Natural killer cell (primary cell): ENCODE data around the gene NPC1. TPM values are rescaled to one million over a fixed set of nuclear protein-coding genes. Genes with fewer than 3 reads are reported as not detected.

Experiments used
- ATAC-seq, 3 donors: fragments of 150-1000 bp in 2 of 3; fragments of 200-7000 bp in 1 of 3; cut with Tn5 transposase; 1 replicate in 1 of 3; 2 replicates in 2 of 3; pipeline ENCODE4 v1.10.0; 2021; ENCODE audit warnings: mild to moderate bottlenecking in 2 of 3, moderate library complexity in 2 of 3
- DNase-seq, 2 donors: peaks; one replicate each; pipeline versions ENCODE4 v3.0.0 to v3.0.0-alpha.2; 2013 to 2021; ENCODE audit warnings: mixed read lengths in 1 of 2
- H3K27ac ChIP-seq: one replicate; pipeline ENCODE4 v1.5.1; 2013; ENCODE audit warnings: mild to moderate bottlenecking, low read length
- H3K27me3 ChIP-seq: one replicate; pipeline ENCODE4 v1.6.1; 2013; ENCODE audit warnings: low read length; ENCODE audit not compliant: control insufficient read depth, insufficient read depth
- H3K36me3 ChIP-seq: one replicate; pipeline ENCODE4 v1.6.1; 2013; ENCODE audit warnings: low read length; ENCODE audit not compliant: control insufficient read depth, insufficient read depth
- H3K4me1 ChIP-seq: one replicate; pipeline ENCODE4 v1.6.1; 2013; ENCODE audit warnings: low read length; ENCODE audit not compliant: control insufficient read depth, insufficient read depth
- H3K4me3 ChIP-seq: one replicate; pipeline ENCODE4 v1.5.1; 2013; ENCODE audit warnings: low read length
- H3K9me3 ChIP-seq: one replicate; pipeline ENCODE4 v1.6.1; 2013; ENCODE audit warnings: low read length; ENCODE audit not compliant: control insufficient read depth, insufficient read depth
- H3K27ac Mint-ChIP-seq, 2 donors: one replicate each; pipeline ENCODE4 v1.8.0; 2022; ENCODE audit warnings: mild to moderate bottlenecking in 2 of 2, mixed read lengths in 2 of 2, moderate library complexity in 1 of 2
- H3K27me3 Mint-ChIP-seq, 2 donors: one replicate each; pipeline ENCODE4 v1.8.0; 2022; ENCODE audit warnings: low read depth in 2 of 2, mixed read lengths in 2 of 2
- H3K36me3 Mint-ChIP-seq: one replicate; pipeline ENCODE4 v1.8.0; 2022; ENCODE audit warnings: mixed read lengths
- H3K4me1 Mint-ChIP-seq, 2 donors: one replicate each; pipeline ENCODE4 v1.8.0; 2022; ENCODE audit warnings: mixed read lengths in 2 of 2
- H3K4me3 Mint-ChIP-seq: one replicate; pipeline ENCODE4 v1.8.0; 2022; ENCODE audit warnings: mild to moderate bottlenecking, moderate library complexity, mixed read lengths
- H3K9me3 Mint-ChIP-seq, 2 donors: one replicate each; pipeline ENCODE4 v1.8.0; 2022; ENCODE audit warnings: mixed read lengths in 2 of 2
- WGBS: methylation state at CpG from one replicate; pipeline ENCODE4 v1.1.7; 2013; ENCODE audit warnings: missing lambda C conversion rate; ENCODE audit not compliant: insufficient coverage; 5-methylcytosine and 5-hydroxymethylcytosine counted together
- intact Hi-C: fragments of 100-400 bp; cut with micrococcal nuclease; formaldehyde crosslinking; loops from one replicate; pipeline ENCODE4 v1.14.2; 2022
- total RNA-seq, 4 donors: library from RNA; stranded (reverse); fragments of 120-200 nt in 1 of 4; gene quantifications; one replicate each; pipeline versions ENCODE4 v1.2.3 to v1.2.4, GENCODE V29; 2013 to 2022
- TF ChIP-seq, protein P1 (sequence below): fragments of 200-600 bp; IDR thresholded peaks from one replicate; pipeline ENCODE4 v1.8.0; 2022; ENCODE audit warnings: antibody characterized with exemption

Gene NPC1
- total RNA-seq, 3 donors from 2014 or later (not counting 1 experiment from before 2014, with no cell fraction given) = 143 to 203 (median 173) TPM

DNA sequence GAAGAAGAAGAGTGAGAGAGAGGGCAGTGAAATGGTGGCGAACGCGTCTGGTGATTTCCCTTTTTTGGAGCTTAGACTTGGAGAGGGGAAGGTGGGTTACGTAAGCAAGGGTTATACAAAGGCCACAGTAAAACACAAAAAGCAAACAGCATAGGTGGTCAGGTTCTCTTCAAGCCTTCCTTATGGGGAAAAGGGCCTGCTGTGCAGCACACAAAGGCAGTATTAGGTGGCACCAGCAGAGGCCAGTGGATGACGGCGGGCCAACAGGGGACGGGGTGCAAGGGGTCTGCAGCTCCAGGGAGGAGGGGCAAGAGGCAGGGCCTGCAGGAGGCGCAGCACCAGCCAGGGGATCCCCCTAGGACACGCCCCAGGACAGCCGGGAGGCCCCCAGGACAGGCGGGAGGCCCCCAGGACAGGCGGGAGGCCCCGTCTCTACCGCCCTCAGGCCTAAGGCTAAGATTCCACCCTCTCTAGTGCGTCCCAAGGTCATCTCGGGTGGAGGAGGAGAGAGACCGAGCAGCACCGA, 32.6 kb upstream of the NPC1 start:
- H3K4me1 ChIP-seq = peaks cover 11% of the 10 kb centered on the region
- H3K9me3 Mint-ChIP-seq = no peaks in the 10 kb centered on the region
- H3K27me3 Mint-ChIP-seq = peaks cover 37 to 43% of the 10 kb centered on the region in 2 donors
- H3K27me3 ChIP-seq = peaks cover 26% of the 10 kb centered on the region
- WGBS = 31% methylated on average over 17 of the region's 18 CpGs
- intact Hi-C loops = no loop called here
- no peak overlapping the region for H3K27ac Mint-ChIP-seq
- no peak overlapping the region for H3K4me3 ChIP-seq
- peak overlapping the region; percentile 69 for H3K4me3 Mint-ChIP-seq
- H3K36me3 ChIP-seq = no peaks in the 10 kb centered on the region
- no peaks in the 10 kb centered on the region for H3K9me3 ChIP-seq
- TF ChIP-seq, protein P1, sequence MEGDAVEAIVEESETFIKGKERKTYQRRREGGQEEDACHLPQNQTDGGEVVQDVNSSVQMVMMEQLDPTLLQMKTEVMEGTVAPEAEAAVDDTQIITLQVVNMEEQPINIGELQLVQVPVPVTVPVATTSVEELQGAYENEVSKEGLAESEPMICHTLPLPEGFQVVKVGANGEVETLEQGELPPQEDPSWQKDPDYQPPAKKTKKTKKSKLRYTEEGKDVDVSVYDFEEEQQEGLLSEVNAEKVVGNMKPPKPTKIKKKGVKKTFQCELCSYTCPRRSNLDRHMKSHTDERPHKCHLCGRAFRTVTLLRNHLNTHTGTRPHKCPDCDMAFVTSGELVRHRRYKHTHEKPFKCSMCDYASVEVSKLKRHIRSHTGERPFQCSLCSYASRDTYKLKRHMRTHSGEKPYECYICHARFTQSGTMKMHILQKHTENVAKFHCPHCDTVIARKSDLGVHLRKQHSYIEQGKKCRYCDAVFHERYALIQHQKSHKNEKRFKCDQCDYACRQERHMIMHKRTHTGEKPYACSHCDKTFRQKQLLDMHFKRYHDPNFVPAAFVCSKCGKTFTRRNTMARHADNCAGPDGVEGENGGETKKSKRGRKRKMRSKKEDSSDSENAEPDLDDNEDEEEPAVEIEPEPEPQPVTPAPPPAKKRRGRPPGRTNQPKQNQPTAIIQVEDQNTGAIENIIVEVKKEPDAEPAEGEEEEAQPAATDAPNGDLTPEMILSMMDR = no peak
- ATAC-seq (peak; percentile 16 to 36 (median 28)), DNase-seq (no peak)
- peaks cover 16 to 25% of the 10 kb centered on the region in 2 donors for H3K4me1 Mint-ChIP-seq
- H3K27ac ChIP-seq = no peak overlapping the region
- no peaks in the 10 kb centered on the region for H3K36me3 Mint-ChIP-seq

DNA sequence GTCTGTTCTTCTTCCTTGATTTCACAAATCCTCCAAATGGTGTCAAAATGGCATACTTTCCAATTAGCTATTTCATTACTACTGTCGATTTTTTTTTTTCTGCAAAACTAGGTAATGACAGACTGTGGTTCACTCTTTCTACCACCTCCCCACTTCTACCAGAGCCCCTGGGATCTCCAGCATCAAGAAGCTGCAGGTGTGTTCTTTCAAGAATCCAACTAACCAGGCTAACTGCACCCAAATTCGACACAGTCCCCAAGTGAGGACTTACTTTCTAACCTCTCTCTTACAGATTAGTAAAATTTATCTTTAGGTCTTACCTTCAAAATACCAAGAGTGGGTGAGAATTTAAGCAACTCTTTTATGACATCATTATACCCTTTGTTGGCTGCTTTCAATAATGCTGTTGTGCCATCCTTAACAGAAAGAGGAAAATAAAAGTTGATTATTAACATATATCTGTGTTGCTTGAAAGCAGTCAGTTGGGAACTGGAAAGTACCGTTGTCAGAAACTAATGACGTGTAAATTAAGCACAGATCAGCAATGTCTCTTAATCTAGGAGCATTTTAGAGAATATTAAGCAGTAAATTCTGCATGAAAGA, 31.2 kb upstream of the NPC1 start:
- peak overlapping the region; percentile 50 for H3K4me3 Mint-ChIP-seq
- TF ChIP-seq, protein P1 = no peak
- ATAC-seq (no peak), DNase-seq (no peak)
- Histone ChIP-seq H3K27me3 (peaks cover 26% of the 10 kb centered on the region), H3K4me3 (no peak overlapping the region), H3K27ac (no peak overlapping the region), H3K9me3 (no peaks in the 10 kb centered on the region), H3K4me1 (peaks cover 11% of the 10 kb centered on the region), H3K36me3 (no peaks in the 10 kb centered on the region)
- peaks cover 16 to 25% of the 10 kb centered on the region in 2 donors for H3K4me1 Mint-ChIP-seq
- H3K27me3 Mint-ChIP-seq = peaks cover 37 to 48% of the 10 kb centered on the region in 2 donors
- no peak overlapping the region for H3K27ac Mint-ChIP-seq
- intact Hi-C loops = no loop called here
- no peaks in the 10 kb centered on the region for H3K36me3 Mint-ChIP-seq
- no peaks in the 10 kb centered on the region for H3K9me3 Mint-ChIP-seq
- WGBS = 87% methylated on average over 3 of the region's 4 CpGs

DNA sequence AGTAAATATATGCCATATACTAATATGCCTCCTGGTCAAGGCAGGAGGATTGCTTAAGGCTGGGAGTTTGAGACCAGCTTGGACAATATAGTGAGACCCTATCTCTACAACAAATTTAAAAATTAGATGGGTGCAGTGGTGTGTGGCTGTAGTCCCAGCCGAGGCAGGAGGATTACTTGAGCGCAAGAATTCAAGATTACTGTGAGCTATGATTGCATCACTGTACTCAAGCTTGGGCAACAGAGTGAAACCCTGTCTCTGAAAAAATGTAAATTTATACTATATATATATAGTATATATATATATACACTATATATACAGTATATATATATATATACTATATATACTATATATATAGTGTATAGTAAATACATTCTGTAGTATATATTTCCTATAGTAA, 30.0 kb upstream of the NPC1 start:
- intact Hi-C loops = no loop called here
- no peaks in the 10 kb centered on the region for H3K36me3 ChIP-seq
- no peaks in the 10 kb centered on the region for H3K9me3 Mint-ChIP-seq
- DNase-seq = no peak
- TF ChIP-seq, protein P1 = no peak
- no peak for ATAC-seq
- H3K9me3 ChIP-seq = no peaks in the 10 kb centered on the region
- no peak overlapping the region for H3K27ac Mint-ChIP-seq
- no peaks in the 10 kb centered on the region for H3K36me3 Mint-ChIP-seq
- H3K27ac ChIP-seq = no peak overlapping the region
- peaks cover 11% of the 10 kb centered on the region for H3K4me1 ChIP-seq
- WGBS = 82% methylated on average over 2 of the region's 2 CpGs
- peaks cover 29 to 41% of the 10 kb centered on the region in 2 donors for H3K27me3 Mint-ChIP-seq
- H3K27me3 ChIP-seq = peaks cover 22% of the 10 kb centered on the region
- H3K4me3 ChIP-seq = no peak overlapping the region
- no peak overlapping the region for H3K4me3 Mint-ChIP-seq
- peaks cover 11 to 19% of the 10 kb centered on the region in 2 donors for H3K4me1 Mint-ChIP-seq

DNA sequence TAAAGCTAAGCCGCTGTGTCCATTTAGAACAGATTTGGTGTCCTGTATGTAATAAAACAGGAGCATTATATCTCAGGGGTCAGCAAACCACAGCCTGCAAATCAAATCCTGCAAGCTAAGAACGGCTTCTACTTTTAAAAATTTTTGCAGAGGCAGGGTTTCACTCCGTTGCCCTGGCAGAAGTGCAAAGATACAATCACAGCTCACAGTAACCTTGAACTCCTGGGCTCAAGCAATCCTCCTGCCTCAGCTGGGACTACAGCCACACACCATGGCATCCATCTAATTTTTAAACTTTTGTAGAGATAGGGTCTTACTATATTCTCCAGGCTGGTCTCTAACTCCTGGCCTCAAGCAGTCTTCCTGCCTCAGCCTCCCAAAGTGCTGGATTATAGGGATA, 28.6 kb upstream of the NPC1 start:
- Mint-ChIP-seq H3K9me3 (no peaks in the 10 kb centered on the region), H3K4me1 (peaks cover 6 to 14% of the 10 kb centered on the region in 2 donors), H3K27ac (no peak overlapping the region), H3K4me3 (no peak overlapping the region), H3K36me3 (no peaks in the 10 kb centered on the region), H3K27me3 (peaks cover 15 to 27% of the 10 kb centered on the region in 2 donors)
- no peak for DNase-seq
- TF ChIP-seq, protein P1 = no peak
- Histone ChIP-seq H3K27ac (no peak overlapping the region), H3K4me3 (no peak overlapping the region), H3K36me3 (no peaks in the 10 kb centered on the region), H3K27me3 (peaks cover 9% of the 10 kb centered on the region), H3K9me3 (no peaks in the 10 kb centered on the region), H3K4me1 (peaks cover 9% of the 10 kb centered on the region)
- intact Hi-C loops = no loop called here
- 85% methylated on average over 3 of the region's 3 CpGs for WGBS
- ATAC-seq = no peak
